22Rv1 (cell line): Measurements from ENCODE around the gene CD302.

ENCODE experiments used
- ZFX ChIP-seq: fragments of 450-650 bp; IDR thresholded peaks from 2 replicates; pipeline ENCODE4 v1.6.1; 2017; ENCODE audit warnings: antibody characterized with exemption, borderline replicate concordance
- TF ChIP-seq, protein P1 (sequence below): fragments of 450-650 bp; IDR thresholded peaks from 2 replicates; pipeline ENCODE4 v1.5.1; 2017; ENCODE audit warnings: mild to moderate bottlenecking

DNA sequence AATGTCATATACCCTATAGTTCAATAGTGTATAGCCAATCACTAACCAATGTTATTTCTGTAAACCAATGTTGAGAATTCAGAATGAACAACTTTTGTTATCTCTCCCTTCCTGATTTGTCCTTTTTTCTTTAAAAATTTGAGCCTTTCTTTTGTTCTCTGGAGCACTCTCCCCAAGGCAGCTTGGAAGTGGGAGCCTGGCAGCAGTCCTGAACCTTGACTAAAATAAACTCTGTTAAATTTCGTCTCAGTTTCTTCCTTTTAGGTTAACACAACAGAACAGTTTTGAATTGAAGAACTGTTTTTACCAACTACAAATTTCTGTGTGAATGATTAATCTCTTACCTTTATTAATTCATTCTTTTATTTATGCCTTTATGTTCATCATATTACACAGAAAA is 35.9 kb downstream of the CD302 start:
- TF ChIP-seq, protein P1, sequence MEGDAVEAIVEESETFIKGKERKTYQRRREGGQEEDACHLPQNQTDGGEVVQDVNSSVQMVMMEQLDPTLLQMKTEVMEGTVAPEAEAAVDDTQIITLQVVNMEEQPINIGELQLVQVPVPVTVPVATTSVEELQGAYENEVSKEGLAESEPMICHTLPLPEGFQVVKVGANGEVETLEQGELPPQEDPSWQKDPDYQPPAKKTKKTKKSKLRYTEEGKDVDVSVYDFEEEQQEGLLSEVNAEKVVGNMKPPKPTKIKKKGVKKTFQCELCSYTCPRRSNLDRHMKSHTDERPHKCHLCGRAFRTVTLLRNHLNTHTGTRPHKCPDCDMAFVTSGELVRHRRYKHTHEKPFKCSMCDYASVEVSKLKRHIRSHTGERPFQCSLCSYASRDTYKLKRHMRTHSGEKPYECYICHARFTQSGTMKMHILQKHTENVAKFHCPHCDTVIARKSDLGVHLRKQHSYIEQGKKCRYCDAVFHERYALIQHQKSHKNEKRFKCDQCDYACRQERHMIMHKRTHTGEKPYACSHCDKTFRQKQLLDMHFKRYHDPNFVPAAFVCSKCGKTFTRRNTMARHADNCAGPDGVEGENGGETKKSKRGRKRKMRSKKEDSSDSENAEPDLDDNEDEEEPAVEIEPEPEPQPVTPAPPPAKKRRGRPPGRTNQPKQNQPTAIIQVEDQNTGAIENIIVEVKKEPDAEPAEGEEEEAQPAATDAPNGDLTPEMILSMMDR: no peak
- TF ChIP-seq ZFX: no peak
